Smooth muscle cell (in vitro differentiated cells): Measurements from ENCODE around the gene NAV2. TPM values are rescaled to one million over a fixed set of nuclear protein-coding genes. Genes with fewer than 3 reads are reported as not detected.

ENCODE experiments used
- DNase-seq: peaks from one replicate; lab custom pipeline; 2025; ENCODE audit not compliant: unreplicated experiment; lab: John Stamatoyannopoulos, UW
- H2AFZ ChIP-seq: fragments of 200-600 bp; sonication (generic); 2 replicates; pipeline ENCODE4 v1.6.0; 2016; ENCODE audit warnings: antibody characterized with exemption, low read depth, mild to moderate bottlenecking
- H3F3A ChIP-seq: fragments of 200-600 bp; sonication (generic); 2 replicates; pipeline ENCODE4 v1.6.0; 2017; ENCODE audit warnings: antibody characterized with exemption, low read depth
- H3K27ac ChIP-seq: fragments of 200-600 bp; sonication (generic); 2 replicates; pipeline ENCODE4 v1.5.1; 2016; ENCODE audit warnings: low read depth, mild to moderate bottlenecking
- H3K27me3 ChIP-seq: fragments of 200-600 bp; sonication (generic); 2 replicates; pipeline ENCODE4 v1.6.1; 2016; ENCODE audit warnings: low read depth, mild to moderate bottlenecking
- H3K36me3 ChIP-seq: fragments of 200-600 bp; sonication (generic); 2 replicates; pipeline ENCODE4 v1.5.1; 2016; ENCODE audit warnings: low read depth
- H3K4me1 ChIP-seq: fragments of 200-600 bp; sonication (generic); 2 replicates; pipeline ENCODE4 v1.5.1; 2016; ENCODE audit warnings: low read depth
- H3K4me2 ChIP-seq: fragments of 200-600 bp; sonication (generic); 2 replicates; pipeline ENCODE4 v1.6.0; 2016; ENCODE audit warnings: mild to moderate bottlenecking
- H3K4me3 ChIP-seq: fragments of 200-600 bp; sonication (generic); 2 replicates; pipeline ENCODE4 v1.5.1; 2016; ENCODE audit warnings: mild to moderate bottlenecking
- H3K79me2 ChIP-seq: fragments of 200-600 bp; sonication (generic); 2 replicates; pipeline ENCODE4 v1.6.0; 2016; ENCODE audit warnings: low read depth, mild to moderate bottlenecking
- H3K9ac ChIP-seq: fragments of 200-600 bp; sonication (generic); 2 replicates; pipeline ENCODE4 v1.6.0; 2016; ENCODE audit warnings: low read depth
- H3K9me3 ChIP-seq: fragments of 200-600 bp; sonication (generic); replicated peaks from 2 replicates; pipeline ENCODE4 v1.5.1; 2016; ENCODE audit warnings: low read depth
- H4K20me1 ChIP-seq: fragments of 200-600 bp; sonication (generic); 2 replicates; pipeline ENCODE4 v1.6.0; 2016; ENCODE audit warnings: low read depth
- WGBS: methylation state at CpG from one replicate; pipeline ENCODE4 v1.1.7; 2016; ENCODE audit warnings: low lambda C conversion rate; 5-methylcytosine and 5-hydroxymethylcytosine counted together
- polyA plus RNA-seq: library from polyadenylated mRNA; unstranded; fragments of >200 nt; fragmentation: Nextera tagmentation; extraction: Ambion mirVana; gene quantifications from 2 replicates; pipeline ENCODE4 v1.2.1, GENCODE V29; 2016
- total RNA-seq: library from RNA; depleted of rRNA; stranded (reverse); fragments of >200 nt; gene quantifications from 2 replicates; pipeline ENCODE4 v1.2.3, GENCODE V29; 2014
- TF ChIP-seq, protein P1 (sequence below): fragments of 200-600 bp; sonication (generic); IDR thresholded peaks from 2 replicates; pipeline ENCODE4 v1.5.1; 2017; ENCODE audit warnings: borderline replicate concordance, mild to moderate bottlenecking, antibody characterized with exemption; ENCODE audit not compliant: insufficient read depth, poor library complexity, severe bottlenecking

Gene NAV2
- total and polyA plus RNA-seq, 2 experiments from 2014 or later = 14.1 to 67.5 TPM

DNA sequence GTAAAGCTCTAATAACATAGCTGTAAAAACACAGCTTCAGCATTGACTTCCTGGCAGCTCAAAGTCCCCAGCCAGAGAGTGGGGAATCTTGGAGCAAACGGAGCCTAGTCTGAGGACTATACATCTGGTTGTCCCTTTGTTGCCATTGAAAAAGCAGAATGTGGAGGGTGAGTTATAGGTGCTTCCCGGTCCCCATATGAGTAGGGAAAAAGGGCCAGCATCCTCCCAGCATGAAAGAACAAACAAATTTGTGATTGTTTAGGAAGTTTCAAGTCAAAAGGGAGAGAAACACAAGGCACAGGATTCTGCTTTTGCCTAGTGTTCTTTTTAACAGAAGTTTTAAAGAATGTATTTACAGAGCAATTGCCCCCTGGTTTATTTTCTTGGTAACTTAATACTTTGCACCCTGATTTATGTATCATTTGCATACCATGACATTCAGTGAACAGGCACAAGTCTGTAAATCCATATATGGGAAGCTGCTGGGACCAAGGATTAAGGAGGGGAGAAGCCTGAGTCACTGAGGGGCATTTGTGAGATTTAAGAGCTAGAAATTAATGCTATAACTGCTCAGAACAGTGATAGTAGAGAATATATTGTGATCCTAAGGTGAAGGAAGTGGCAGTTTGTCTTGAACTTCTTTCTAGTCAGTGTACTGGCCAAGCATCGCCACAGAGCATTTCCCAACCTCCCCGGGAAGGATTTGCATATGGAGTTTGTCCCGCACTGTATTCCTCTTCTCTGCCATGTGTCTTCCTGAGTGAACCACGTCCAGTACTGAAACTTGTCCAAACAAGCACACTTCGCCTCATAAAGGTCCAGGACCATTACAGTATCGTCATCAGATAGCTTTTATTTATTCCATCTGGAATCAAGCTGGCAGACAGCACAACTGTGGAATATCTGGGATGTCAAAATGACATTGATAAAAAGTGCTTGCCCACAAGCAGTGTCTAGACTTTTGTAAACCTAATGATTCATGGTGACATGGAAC is 344.6 kb downstream of the NAV2 start:
- TF ChIP-seq, protein P1, sequence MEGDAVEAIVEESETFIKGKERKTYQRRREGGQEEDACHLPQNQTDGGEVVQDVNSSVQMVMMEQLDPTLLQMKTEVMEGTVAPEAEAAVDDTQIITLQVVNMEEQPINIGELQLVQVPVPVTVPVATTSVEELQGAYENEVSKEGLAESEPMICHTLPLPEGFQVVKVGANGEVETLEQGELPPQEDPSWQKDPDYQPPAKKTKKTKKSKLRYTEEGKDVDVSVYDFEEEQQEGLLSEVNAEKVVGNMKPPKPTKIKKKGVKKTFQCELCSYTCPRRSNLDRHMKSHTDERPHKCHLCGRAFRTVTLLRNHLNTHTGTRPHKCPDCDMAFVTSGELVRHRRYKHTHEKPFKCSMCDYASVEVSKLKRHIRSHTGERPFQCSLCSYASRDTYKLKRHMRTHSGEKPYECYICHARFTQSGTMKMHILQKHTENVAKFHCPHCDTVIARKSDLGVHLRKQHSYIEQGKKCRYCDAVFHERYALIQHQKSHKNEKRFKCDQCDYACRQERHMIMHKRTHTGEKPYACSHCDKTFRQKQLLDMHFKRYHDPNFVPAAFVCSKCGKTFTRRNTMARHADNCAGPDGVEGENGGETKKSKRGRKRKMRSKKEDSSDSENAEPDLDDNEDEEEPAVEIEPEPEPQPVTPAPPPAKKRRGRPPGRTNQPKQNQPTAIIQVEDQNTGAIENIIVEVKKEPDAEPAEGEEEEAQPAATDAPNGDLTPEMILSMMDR = no peak
- 29% methylated on average over 8 of the region's 8 CpGs for WGBS
- peak overlapping the region; percentile 19 for H3K4me2 ChIP-seq
- peaks cover 20% of the 10 kb centered on the region for H3F3A ChIP-seq
- H3K27me3 ChIP-seq = no peaks in the 10 kb centered on the region
- no peak overlapping the region for H3K4me3 ChIP-seq
- H3K9me3 ChIP-seq = no peaks in the 10 kb centered on the region
- DNase-seq = no peak
- H3K9ac ChIP-seq = no peak overlapping the region
- H2AFZ ChIP-seq = no peak overlapping the region
- peak overlapping the region; percentile 77 for H3K27ac ChIP-seq
- no peaks in the 10 kb centered on the region for H3K79me2 ChIP-seq
- no peaks in the 10 kb centered on the region for H4K20me1 ChIP-seq
- H3K36me3 ChIP-seq = no peaks in the 10 kb centered on the region
- H3K4me1 ChIP-seq = peaks cover 8% of the 10 kb centered on the region

DNA sequence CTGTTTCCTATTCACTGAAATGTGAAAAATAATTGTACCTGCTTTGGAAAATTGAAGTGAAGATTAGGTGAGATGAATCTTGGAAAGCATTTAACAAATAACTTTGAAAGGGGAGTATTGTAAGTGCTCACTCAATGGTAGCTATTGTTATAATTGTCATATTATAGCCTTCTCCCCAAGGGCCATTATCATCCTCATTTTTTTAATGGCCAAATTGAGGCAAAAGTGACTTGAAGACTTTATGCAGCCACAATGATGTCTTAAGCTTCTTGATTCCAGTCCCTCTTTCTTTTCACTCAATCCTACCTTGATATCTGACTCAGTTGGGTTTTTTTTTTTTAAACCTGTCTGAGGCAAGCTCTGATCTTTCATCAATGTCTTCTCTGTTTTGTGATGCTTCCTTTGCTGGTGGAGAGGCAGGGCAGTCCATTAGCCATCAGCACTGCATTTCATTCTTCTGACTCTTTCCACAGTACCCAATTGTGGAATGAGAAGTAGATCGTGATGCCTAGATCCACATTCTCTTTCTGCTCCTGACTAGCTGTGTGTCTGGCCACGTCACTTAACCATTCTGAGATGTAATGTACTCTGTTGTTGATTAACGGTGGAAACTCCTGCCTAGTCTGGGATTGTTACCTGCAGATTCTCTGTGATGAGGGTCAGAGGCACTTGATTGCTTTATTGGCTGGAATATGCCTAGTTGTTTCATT is 346.3 kb downstream of the NAV2 start:
- H3K4me3 ChIP-seq = no peak overlapping the region
- H2AFZ ChIP-seq = no peak overlapping the region
- H3K9ac ChIP-seq = peak overlapping the region; percentile 50
- no peaks in the 10 kb centered on the region for H3K36me3 ChIP-seq
- no peak overlapping the region for H3K4me2 ChIP-seq
- peaks cover 21% of the 10 kb centered on the region for H3F3A ChIP-seq
- peak overlapping the region; percentile 77 for H3K27ac ChIP-seq
- WGBS = 69% methylated on average over 3 of the region's 3 CpGs
- no peaks in the 10 kb centered on the region for H4K20me1 ChIP-seq
- H3K79me2 ChIP-seq = no peaks in the 10 kb centered on the region
- H3K27me3 ChIP-seq = no peaks in the 10 kb centered on the region
- no peaks in the 10 kb centered on the region for H3K9me3 ChIP-seq
- TF ChIP-seq, protein P1 = no peak
- peaks cover 8% of the 10 kb centered on the region for H3K4me1 ChIP-seq
- DNase-seq = no peak

DNA sequence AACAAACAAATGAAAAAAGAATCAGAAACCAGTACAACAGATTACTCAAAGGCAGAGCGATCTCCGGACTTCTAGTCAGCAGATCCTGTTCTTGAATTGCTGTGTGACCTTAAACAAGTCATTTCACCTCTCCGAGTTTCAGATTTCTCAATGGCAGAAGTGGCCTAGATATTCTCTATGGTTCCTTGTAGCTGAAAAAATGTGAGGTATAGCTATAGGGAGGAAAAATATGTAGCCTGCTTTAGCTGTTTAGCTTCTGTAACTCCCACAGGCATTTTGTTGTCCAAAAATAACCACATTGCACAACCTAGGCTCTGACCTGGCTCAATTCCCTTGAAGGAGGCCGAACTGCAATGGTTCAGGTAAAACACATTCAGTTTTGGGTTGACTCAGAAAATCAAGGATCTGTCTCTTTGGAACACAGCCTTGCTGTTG is 347.0 kb downstream of the NAV2 start:
- Histone ChIP-seq H3K36me3 (no peaks in the 10 kb centered on the region), H3K4me1 (peaks cover 8% of the 10 kb centered on the region), H3F3A (peaks cover 16% of the 10 kb centered on the region), H2AFZ (no peak overlapping the region), H3K27me3 (no peaks in the 10 kb centered on the region), H3K9me3 (no peaks in the 10 kb centered on the region), H3K4me2 (no peak overlapping the region), H4K20me1 (no peaks in the 10 kb centered on the region), H3K79me2 (no peaks in the 10 kb centered on the region), H3K4me3 (no peak overlapping the region), H3K27ac (peak overlapping the region; percentile 77), H3K9ac (peak overlapping the region; percentile 50)
- DNase-seq = no peak
- TF ChIP-seq, protein P1 = no peak
- WGBS = 86% methylated on average over 4 of the region's 4 CpGs
